Endothelial cell of umbilical vein (primary cell): ENCODE data around the gene PLEKHA6.

Experiments used
- CTCF ChIP-seq, 2 donors: IDR thresholded peaks; 1 replicate in 1 of 2; 2 replicates in 1 of 2; pipeline ENCODE4 v1.5.1; 2011; ENCODE audit warnings: low read length in 2 of 2, mild to moderate bottlenecking in 2 of 2, moderate library complexity in 2 of 2, control low read depth in 1 of 2, inconsistent platforms in 1 of 2, low read depth in 1 of 2; ENCODE audit not compliant: insufficient read depth in 1 of 2; ENCODE audit errors: extremely low read depth in 1 of 2
- EZH2 ChIP-seq: IDR thresholded peaks from 2 replicates; pipeline ENCODE4 v1.6.1; 2012; ENCODE audit warnings: borderline replicate concordance, low read depth, mild to moderate bottlenecking, moderate library complexity, low read length, inconsistent platforms; ENCODE audit not compliant: severe bottlenecking
- JUN ChIP-seq: IDR thresholded peaks from 2 replicates; pipeline ENCODE4 v1.6.1; 2011; ENCODE audit warnings: borderline replicate concordance, low read depth; ENCODE audit not compliant: insufficient read length, insufficient read depth
- POLR2A ChIP-seq: IDR thresholded peaks from 2 replicates; pipeline ENCODE4 v1.6.1; 2012; ENCODE audit warnings: low read depth, mild to moderate bottlenecking, control low read depth, low read length
- POLR2AphosphoS5 ChIP-seq: IDR thresholded peaks from 2 replicates; pipeline ENCODE4 v1.6.1; 2012; ENCODE audit warnings: low read depth, mild to moderate bottlenecking, control low read depth, low read length, moderate library complexity; ENCODE audit not compliant: insufficient read depth

GRCh38 chr1:204407295-204407971 is 47.7 kb upstream of the PLEKHA6 start:
- no peak for TF ChIP-seq CTCF (IDR thresholded peaks at IDR 0.05; ENCODE audit: extremely low read depth in 1 of 2, insufficient read depth in 1 of 2, low read depth in 1 of 2, low read length in 2 of 2)
- TF ChIP-seq POLR2A = no peak
- no peak for TF ChIP-seq JUN
- no peak for TF ChIP-seq EZH2
- TF ChIP-seq POLR2AphosphoS5 = no peak
